Activated T-cell treated with anti-CD3 and anti-CD28 coated beads, Interleukin-2, amount 50 U/mL, for 72 hours (primary cell): ENCODE results near the gene APBB2. TPM values are rescaled to one million over a fixed set of nuclear protein-coding genes. Genes with fewer than 3 reads are reported as not detected.

Experiments
- ATAC-seq, 2 donors: fragments of 150-1000 bp; cut with Tn5 transposase; replicated peaks in 1 of 2; 2 replicates each; pipeline ENCODE4 v1.10.0; 2021; ENCODE audit warnings: moderate library complexity in 2 of 2, mild to moderate bottlenecking in 1 of 2
- DNase-seq, 2 donors: peaks; one replicate each; pipeline ENCODE4 v3.0.0; 2021 to 2022; ENCODE audit warnings: mixed read lengths in 1 of 2
- H3K27ac Mint-ChIP-seq: one replicate; pipeline ENCODE4 v1.8.0; 2022; ENCODE audit warnings: mild to moderate bottlenecking, moderate library complexity, mixed read lengths
- H3K27me3 Mint-ChIP-seq: one replicate; pipeline ENCODE4 v1.8.0; 2022; ENCODE audit warnings: low read depth, mixed read lengths
- H3K36me3 Mint-ChIP-seq, 2 donors: one replicate each; pipeline ENCODE4 v1.8.0; 2022; ENCODE audit warnings: mixed read lengths in 2 of 2, mild to moderate bottlenecking in 1 of 2; ENCODE audit not compliant: insufficient read depth in 2 of 2
- H3K4me1 Mint-ChIP-seq: one replicate; pipeline ENCODE4 v1.8.0; 2022; ENCODE audit warnings: low read depth, mixed read lengths
- H3K4me3 Mint-ChIP-seq, 2 donors: one replicate each; pipeline ENCODE4 v1.8.0; 2022; ENCODE audit warnings: mild to moderate bottlenecking in 2 of 2, mixed read lengths in 2 of 2, moderate library complexity in 2 of 2
- H3K9me3 Mint-ChIP-seq, 2 donors: one replicate each; pipeline ENCODE4 v1.8.0; 2022; ENCODE audit warnings: mixed read lengths in 2 of 2
- total RNA-seq, 2 donors: library from RNA; stranded (reverse); gene quantifications; one replicate each; pipeline ENCODE4 v1.2.3, GENCODE V29; 2022

Gene APBB2
- total RNA-seq, 2 donors from 2014 or later, result 6.8 to 8.6 TPM

DNA sequence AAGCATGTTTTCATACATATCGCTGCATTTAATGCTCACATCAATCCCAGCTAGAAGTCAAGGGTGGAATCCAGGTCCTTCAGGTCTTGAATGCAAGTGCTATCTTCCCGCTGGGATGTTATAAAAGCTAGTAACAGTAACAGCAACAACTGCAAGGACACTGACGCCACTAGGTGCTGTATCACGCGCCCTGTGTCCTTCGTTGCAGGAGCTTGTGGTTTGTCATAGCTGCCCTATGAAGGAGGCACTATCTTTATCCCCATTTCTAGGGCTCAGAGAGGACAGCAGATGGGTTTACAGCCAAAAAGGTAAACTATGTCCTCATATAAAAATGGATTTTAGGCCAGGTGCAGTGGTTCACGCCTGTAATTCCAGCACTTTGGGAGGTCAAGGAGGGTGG, 261.7 kb downstream of the APBB2 start:
- Mint-ChIP-seq H3K27me3 (no peaks in the 10 kb centered on the region), H3K4me3 (no peak overlapping the region), H3K27ac (no peak overlapping the region), H3K36me3 (no peaks in the 10 kb centered on the region), H3K9me3 (no peaks in the 10 kb centered on the region), H3K4me1 (no peaks in the 10 kb centered on the region)
- no peak for DNase-seq
- no peak for ATAC-seq

DNA sequence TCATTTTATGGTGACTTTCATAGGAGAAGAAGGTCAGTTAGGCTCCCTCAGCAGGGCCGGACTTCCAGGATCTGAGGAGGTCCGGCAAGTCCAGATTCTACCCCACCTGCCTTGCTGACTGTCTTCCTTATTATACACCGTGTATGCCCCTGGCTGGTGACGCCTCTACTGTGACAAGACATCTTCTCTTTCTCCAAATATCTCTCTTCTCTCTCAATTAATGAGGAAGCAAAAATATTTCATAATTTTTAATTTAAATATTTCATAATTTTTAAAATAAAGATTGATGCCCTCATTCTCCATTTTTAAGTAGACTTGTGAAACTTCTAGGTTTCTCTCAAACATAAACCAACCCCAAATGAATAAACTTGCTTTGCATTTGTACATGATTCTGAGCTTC, 262.1 kb downstream of the APBB2 start:
- Mint-ChIP-seq H3K27me3 (no peaks in the 10 kb centered on the region), H3K4me1 (no peaks in the 10 kb centered on the region), H3K9me3 (no peaks in the 10 kb centered on the region), H3K4me3 (no peak overlapping the region), H3K36me3 (no peaks in the 10 kb centered on the region), H3K27ac (no peak overlapping the region)
- DNase-seq (no peak), ATAC-seq (no peak)

DNA sequence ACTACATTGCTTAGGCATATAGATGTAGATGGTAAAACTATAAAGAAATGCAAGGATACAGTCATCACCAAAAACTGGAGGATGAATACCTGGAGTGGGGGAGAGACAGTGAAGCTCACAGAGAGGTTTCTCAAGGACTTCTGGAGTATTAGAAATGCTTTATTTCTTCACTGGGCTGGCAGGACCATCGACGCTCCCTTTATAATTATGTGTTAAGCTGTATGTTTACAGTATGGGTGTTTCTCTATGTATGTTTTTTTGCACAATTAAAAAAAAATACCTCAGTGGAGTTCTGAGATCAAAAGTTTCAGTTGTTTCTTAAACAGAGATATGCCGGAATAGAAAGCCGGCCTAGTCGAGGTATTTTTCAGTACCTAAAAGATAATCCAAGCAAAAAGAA, 263.3 kb downstream of the APBB2 start:
- H3K36me3 Mint-ChIP-seq, result no peaks in the 10 kb centered on the region
- no peaks in the 10 kb centered on the region for H3K27me3 Mint-ChIP-seq
- H3K27ac Mint-ChIP-seq, result no peak overlapping the region
- no peak overlapping the region for H3K4me3 Mint-ChIP-seq
- no peak for DNase-seq
- H3K4me1 Mint-ChIP-seq, result no peaks in the 10 kb centered on the region
- no peaks in the 10 kb centered on the region for H3K9me3 Mint-ChIP-seq
- no peak for ATAC-seq

DNA sequence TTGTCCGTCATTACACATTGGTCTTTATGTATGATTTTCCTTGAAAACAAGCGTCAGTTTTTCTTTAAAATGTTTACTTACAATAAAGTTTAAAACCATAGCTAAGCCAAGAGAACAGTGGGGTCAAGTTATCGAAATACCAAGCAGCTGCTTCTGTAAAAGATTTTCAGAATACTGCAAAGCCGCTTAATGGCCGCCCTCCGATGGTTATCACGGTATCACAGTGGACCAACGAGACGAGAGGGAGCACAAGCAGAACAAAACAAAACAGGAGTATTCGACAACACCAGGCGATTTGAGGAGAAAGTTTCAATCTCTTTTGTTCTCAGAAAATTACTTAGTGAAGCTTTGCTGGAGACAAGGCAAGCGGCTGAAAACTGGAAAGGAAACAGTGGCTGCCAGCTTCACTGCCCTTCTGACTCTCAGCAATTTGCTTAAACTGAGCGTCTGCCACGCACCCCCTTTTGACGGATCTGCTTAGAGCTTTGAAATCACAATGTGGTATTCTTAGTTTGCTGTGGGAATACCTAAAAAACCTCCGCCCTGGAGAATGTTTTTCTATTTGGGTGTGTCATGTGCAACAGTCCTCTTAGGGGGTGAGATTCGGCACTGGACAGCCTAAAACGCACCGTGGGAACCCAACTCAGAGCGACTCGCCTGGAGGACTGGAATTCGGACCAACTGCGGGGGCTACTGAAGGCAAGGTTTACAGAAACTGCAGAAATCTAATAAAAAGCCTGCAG, 264.8 kb downstream of the APBB2 start:
- DNase-seq (no peak), ATAC-seq (no peak)
- Mint-ChIP-seq H3K4me3 (no peak overlapping the region), H3K27me3 (no peaks in the 10 kb centered on the region), H3K36me3 (no peaks in the 10 kb centered on the region), H3K9me3 (no peaks in the 10 kb centered on the region), H3K27ac (no peak overlapping the region), H3K4me1 (no peaks in the 10 kb centered on the region)

DNA sequence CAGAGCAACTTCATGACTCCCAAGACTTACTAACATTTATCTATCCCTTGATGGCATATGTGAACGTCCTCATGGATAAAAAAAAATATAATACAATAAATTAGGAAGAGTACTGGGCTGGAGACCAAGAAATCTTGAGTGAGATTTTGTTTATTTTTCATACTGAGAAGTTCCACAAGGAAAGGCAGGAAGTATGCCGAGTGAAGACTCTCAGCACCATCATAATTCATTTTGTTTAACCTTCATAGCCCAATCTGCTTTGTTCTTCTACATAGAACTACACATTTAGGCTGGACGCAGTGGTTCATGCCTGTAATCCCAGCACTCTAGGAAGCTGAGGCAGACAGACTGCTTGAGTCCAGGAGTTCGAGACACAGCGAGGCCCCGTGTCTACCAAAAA, 266.3 kb downstream of the APBB2 start:
- Mint-ChIP-seq H3K27ac (no peak overlapping the region), H3K4me1 (no peaks in the 10 kb centered on the region), H3K9me3 (no peaks in the 10 kb centered on the region), H3K27me3 (peaks cover 6% of the 10 kb centered on the region), H3K4me3 (no peak overlapping the region), H3K36me3 (no peaks in the 10 kb centered on the region)
- ATAC-seq, result no peak
- DNase-seq, result no peak

DNA sequence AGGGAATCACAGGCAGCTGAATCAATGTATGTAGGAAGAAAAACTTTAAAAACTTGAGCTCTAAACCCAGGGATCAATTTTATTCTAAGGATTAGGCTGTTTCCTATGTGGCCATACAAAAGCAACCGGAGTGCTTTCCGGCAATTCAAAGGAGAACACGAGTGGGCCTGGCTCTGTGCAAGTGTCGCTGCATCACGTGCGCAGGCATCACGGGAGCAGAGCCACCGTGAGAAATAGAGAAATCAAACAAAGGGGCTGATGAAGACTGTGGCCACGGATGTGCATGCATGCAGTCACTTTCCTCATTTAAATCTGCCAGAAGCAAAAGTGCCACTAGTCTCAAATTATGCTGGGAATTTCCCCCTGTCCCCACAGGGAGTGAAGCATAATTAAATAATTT, 267.7 kb downstream of the APBB2 start:
- H3K9me3 Mint-ChIP-seq, result no peaks in the 10 kb centered on the region
- H3K4me3 Mint-ChIP-seq, result no peak overlapping the region
- no peaks in the 10 kb centered on the region for H3K36me3 Mint-ChIP-seq
- ATAC-seq (no peak), DNase-seq (no peak)
- no peak overlapping the region for H3K27ac Mint-ChIP-seq
- H3K27me3 Mint-ChIP-seq, result peaks cover 8% of the 10 kb centered on the region
- no peaks in the 10 kb centered on the region for H3K4me1 Mint-ChIP-seq

DNA sequence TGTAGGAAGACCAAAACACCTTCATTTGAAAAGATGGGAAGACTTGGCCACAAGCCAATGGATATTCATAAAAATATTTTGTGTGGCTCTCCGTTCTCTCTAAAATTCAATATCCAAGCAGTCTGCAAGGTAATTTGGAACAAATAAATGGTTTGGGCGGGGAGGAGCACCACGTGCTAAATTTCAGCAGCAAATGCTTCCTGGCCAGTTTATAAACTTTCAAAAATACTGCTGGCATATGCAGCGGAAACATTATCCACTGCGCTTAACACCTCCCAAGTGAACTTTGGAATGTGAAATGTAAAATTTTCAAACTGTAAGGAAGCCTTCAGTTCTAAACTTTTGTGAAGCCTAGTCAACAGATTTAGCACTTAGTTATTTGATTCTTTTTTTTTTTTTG, 273.6 kb downstream of the APBB2 start:
- Mint-ChIP-seq H3K27ac (no peak overlapping the region), H3K4me3 (no peak overlapping the region), H3K9me3 (no peaks in the 10 kb centered on the region), H3K36me3 (no peaks in the 10 kb centered on the region), H3K27me3 (peaks cover 8% of the 10 kb centered on the region), H3K4me1 (no peaks in the 10 kb centered on the region)
- DNase-seq, result no peak
- no peak for ATAC-seq

DNA sequence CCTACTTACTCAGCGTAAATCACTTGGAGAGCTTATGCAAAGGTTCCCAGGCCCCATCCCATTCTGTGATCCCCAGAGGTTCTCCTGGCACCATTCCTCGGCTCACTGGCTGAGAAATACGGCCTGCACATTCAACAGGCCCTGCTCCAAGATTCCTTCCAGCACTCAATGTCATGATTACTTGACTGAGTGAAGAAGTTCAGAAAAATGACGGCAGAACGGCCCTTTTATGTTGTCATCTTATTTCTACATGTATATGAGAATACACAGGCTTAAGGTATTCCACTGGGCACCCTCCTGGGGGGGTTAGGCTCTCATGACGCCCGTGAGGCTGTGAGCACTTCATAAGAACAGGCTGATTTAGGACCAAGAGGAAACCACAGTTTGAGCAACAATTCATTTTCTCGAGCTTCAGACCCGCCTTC, 274.0 kb downstream of the APBB2 start:
- ATAC-seq (no peak), DNase-seq (no peak)
- no peak overlapping the region for H3K27ac Mint-ChIP-seq
- H3K4me1 Mint-ChIP-seq, result no peaks in the 10 kb centered on the region
- H3K9me3 Mint-ChIP-seq, result no peaks in the 10 kb centered on the region
- H3K36me3 Mint-ChIP-seq, result no peaks in the 10 kb centered on the region
- H3K27me3 Mint-ChIP-seq, result peaks cover 8% of the 10 kb centered on the region
- no peak overlapping the region for H3K4me3 Mint-ChIP-seq

DNA sequence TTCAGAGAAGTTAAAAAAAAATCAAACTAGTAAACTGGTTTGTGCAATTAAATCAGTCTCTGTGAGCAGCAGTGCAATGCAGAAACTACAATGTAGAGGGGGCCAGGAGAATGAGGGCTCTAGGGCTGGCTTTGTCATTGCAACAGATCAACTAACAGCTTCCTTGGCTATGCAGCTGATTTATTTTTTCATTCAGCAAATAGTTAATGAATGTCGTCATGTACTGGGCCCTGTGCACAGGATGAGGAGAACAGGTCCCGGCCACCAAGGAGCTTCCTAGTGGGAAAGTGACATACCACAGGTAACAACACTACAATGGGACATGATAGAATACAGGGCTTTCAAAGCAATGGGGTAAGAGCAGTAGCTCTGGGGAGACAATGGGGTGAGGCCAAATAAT, 274.5 kb downstream of the APBB2 start:
- no peak overlapping the region for H3K27ac Mint-ChIP-seq
- DNase-seq (no peak), ATAC-seq (no peak)
- H3K36me3 Mint-ChIP-seq, result no peaks in the 10 kb centered on the region
- peaks cover 8% of the 10 kb centered on the region for H3K27me3 Mint-ChIP-seq
- H3K4me1 Mint-ChIP-seq, result no peaks in the 10 kb centered on the region
- no peak overlapping the region for H3K4me3 Mint-ChIP-seq
- no peaks in the 10 kb centered on the region for H3K9me3 Mint-ChIP-seq

DNA sequence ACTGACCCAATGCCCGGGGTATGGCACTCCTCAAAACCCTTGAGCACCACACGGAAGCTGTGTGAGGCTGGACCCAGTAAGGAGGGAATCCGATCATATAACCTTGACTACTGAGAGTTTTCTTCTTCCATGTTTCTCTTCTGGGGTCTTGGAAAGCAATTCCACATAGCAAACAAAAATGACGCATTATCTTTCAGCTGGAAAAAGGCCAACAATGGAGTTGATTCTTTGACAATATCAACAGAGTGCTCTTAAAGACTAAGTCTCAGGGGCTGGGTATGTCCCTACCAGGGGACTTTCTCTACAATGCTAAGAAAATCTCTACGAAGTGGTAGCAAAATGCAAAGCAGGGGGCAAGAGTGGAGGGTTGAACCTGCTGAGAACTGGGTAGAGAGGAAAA, 276.0 kb downstream of the APBB2 start:
- Mint-ChIP-seq H3K27ac (no peak overlapping the region), H3K4me1 (no peaks in the 10 kb centered on the region), H3K36me3 (no peaks in the 10 kb centered on the region), H3K27me3 (peaks cover 5% of the 10 kb centered on the region), H3K4me3 (no peak overlapping the region), H3K9me3 (no peaks in the 10 kb centered on the region)
- DNase-seq (no peak), ATAC-seq (no peak)

DNA sequence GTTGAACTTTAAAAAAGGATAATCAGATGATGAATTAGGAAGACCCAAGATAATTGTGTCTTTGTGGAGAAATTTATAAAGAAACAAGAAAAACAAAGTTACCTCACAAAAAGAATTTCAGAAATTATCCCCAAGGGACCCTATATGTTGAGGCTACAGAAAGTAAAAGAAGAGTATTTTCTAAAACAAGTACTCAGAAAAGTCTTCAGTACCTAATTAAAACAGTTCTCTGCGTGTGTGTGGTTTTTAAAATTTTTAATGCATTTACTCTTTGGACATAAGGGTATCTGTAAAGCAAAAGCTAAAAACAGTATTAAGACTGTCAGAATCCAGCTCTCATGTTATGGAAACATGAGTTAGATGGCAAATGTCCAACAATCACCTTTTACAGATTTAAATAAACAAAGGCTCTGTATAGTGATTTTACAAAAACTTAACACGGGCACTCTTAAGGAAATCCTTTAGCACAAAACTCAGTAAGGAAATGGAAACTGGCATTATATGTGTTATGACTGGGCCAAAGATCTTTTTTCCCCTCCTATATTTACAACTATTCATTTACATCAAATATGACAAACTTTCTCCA, 277.1 kb downstream of the APBB2 start:
- ATAC-seq (no peak), DNase-seq (no peak)
- Mint-ChIP-seq H3K27ac (no peak overlapping the region), H3K4me1 (no peaks in the 10 kb centered on the region), H3K36me3 (no peaks in the 10 kb centered on the region), H3K4me3 (no peak overlapping the region), H3K27me3 (no peaks in the 10 kb centered on the region), H3K9me3 (no peaks in the 10 kb centered on the region)

DNA sequence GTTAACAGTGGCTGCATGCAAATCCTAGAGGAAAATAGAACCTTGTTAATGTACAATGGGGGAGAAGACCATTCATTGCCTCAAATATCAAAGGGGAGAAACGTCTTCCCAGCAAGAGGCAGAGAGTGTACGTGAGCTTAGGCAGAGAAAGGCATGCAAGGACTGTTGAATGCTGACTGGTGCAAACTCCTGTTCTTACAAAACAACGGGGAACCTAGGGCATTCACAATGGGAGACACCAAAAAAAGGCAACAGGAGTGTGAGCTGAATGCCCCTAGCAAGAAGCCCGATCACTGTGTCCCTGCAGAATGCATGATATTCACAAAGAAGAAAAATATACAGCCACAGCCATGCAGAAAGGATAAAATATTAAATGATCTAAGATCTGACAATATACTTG, 279.7 kb downstream of the APBB2 start:
- Mint-ChIP-seq H3K36me3 (no peaks in the 10 kb centered on the region), H3K27me3 (no peaks in the 10 kb centered on the region), H3K9me3 (no peaks in the 10 kb centered on the region), H3K4me1 (no peaks in the 10 kb centered on the region), H3K4me3 (no peak overlapping the region), H3K27ac (no peak overlapping the region)
- ATAC-seq, result no peak
- no peak for DNase-seq

DNA sequence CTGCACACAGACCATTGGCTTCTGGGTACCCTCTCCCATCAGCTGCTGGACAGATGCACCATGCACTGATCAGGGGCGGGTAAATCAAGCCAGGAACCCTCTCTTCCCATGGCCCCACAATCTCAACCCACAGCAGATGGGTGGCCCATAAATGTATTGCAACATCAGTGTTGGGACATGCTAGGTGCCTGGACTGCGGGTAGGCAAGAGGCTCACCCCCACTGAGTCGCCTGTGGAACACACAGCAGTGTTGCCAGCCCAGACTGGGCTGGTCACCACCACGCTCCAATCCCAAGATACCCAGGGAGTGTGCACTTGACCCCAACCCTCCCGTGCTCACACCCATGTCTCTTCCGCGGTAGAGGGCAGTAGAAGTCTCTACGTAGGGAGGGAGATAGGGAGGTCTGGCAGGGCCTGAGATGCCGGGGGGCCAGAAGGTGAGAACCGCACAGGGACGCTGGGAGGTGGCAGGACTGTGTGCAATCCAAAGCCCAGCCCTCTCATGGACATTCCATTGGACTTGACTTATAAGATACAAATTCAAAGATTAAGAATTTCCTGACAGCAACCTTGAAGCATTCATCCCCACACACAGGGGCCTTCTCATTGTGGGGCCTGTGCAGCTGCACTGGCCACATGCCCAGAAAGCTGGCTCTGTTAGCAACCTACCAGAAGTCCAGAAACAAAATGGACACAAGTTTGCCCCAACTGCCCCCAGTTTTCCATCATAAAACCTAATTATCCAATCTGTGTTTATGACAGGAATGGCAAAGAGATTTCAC, 280.9 kb downstream of the APBB2 start:
- Mint-ChIP-seq H3K27ac (no peak overlapping the region), H3K4me1 (no peaks in the 10 kb centered on the region), H3K4me3 (no peak overlapping the region), H3K9me3 (no peaks in the 10 kb centered on the region), H3K27me3 (no peaks in the 10 kb centered on the region), H3K36me3 (no peaks in the 10 kb centered on the region)
- DNase-seq (no peak), ATAC-seq (no peak)
